Colonic mucosa (tissue), 4 donors: ENCODE results near the gene TMEM198. TPM values are rescaled to one million over a fixed set of nuclear protein-coding genes. Genes with fewer than 3 reads are reported as not detected.

Experiments
- DNase-seq: peaks from one replicate; pipeline ENCODE4 v3.0.0-alpha.2; 2020
- H3K27ac ChIP-seq: fragments of 200-600 bp; one replicate; pipeline ENCODE4 v1.8.0; 2021
- H3K27me3 ChIP-seq: fragments of 200-600 bp; one replicate; pipeline ENCODE4 v1.8.0; 2021
- H3K36me3 ChIP-seq: fragments of 200-600 bp; one replicate; pipeline ENCODE4 v1.8.0; 2021
- H3K4me1 ChIP-seq: fragments of 200-600 bp; one replicate; pipeline ENCODE4 v1.8.0; 2021; ENCODE audit warnings: mild to moderate bottlenecking
- H3K4me3 ChIP-seq: fragments of 200-600 bp; one replicate; pipeline ENCODE4 v1.8.0; 2021
- H3K9ac ChIP-seq, 2 donors: one replicate each; pipeline ENCODE4 v1.7.0; 2013; ENCODE audit warnings: control low read depth in 2 of 2, low read depth in 2 of 2, low read length in 2 of 2
- H3K9me3 ChIP-seq: fragments of 200-600 bp; one replicate; pipeline ENCODE4 v1.8.0; 2021
- CTCF ChIP-seq: fragments of 200-600 bp; IDR thresholded peaks from one replicate; pipeline ENCODE4 v1.8.0; 2022; ENCODE audit warnings: antibody characterized with exemption, mild to moderate bottlenecking
- intact Hi-C: fragments of 100-400 bp; cut with DNase I; formaldehyde crosslinking; loops from one replicate; pipeline ENCODE4 v1.14.1; 2022
- total RNA-seq, 2 donors: library from RNA; stranded (reverse); fragmentation: NEBNext Ultra II Directional in 1 of 2; extraction: Animal tissue kit (Norgen Biotek cat#: 25700) in 1 of 2; gene quantifications; one replicate each; pipeline ENCODE4 v1.2.1, GENCODE V29; 2021
- donor health status: healthy.
- donor health status: DM: no; HTN: no; CAD: no.
- donor health status: DM: no; HTN: no; CAD: no.

Gene TMEM198
- total RNA-seq, 2 donors from 2014 or later: 1.7 to 2.9 TPM

- intact Hi-C loops: no loop called here
- no peak overlapping the region for H3K4me3 ChIP-seq
- H3K27ac ChIP-seq: no peak overlapping the region
- DNase-seq: no peak
- no peaks in the 10 kb centered on the region for H3K36me3 ChIP-seq
- H3K27me3 ChIP-seq: peaks cover 44% of the 10 kb centered on the region
- no peaks in the 10 kb centered on the region for H3K4me1 ChIP-seq
- H3K9ac ChIP-seq: no peak overlapping the region
- no peak for TF ChIP-seq CTCF
- H3K9me3 ChIP-seq: no peaks in the 10 kb centered on the region
Measured at GRCh38 chr2:219510512-219511135, 33.2 kb upstream of the TMEM198 start.

DNA sequence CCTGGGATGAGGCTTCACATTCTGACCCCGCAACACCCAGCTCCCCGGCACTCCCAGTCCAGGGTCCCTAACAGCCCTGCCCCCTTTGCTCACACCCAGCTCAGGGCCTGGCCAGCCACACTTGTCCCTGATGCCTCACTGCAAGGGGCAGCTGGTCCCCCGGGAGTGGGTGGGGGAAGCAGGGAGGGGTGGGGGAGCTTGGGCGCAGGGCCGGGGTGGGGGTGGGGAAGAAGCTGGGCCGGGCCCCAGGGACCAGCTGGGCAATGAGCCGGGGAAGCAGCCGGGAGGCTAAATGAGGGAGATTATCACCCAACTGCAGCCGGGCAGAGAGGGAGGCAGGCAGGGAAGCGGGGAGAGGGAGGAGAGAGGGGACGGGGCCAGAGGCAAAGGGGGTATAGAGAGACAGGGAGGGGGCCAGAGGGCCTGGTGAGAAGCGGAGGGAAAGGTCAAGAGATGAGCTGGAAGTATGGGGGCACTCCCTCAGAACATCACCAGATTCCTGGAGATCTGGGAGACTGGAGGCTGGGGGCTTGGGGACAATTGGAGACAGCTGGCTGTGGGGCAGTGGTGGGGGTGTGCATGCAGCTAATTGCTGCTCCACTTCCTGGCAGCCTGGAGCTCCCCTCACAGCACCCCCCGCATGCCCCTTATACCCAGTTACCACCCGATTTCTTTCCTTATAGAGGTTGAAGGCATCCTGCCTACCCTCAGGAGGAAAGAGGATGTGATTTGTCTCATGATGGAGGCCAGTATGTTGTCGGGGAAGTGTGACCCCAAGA lies 32.1 kb upstream of the TMEM198 start:
- intact Hi-C loops: no loop called here
- DNase-seq: no peak
- Histone ChIP-seq H3K4me1 (no peaks in the 10 kb centered on the region), H3K27me3 (peaks cover 44% of the 10 kb centered on the region), H3K9ac (no peak overlapping the region), H3K36me3 (no peaks in the 10 kb centered on the region), H3K4me3 (no peak overlapping the region), H3K9me3 (no peaks in the 10 kb centered on the region), H3K27ac (no peak overlapping the region)
- no peak for TF ChIP-seq CTCF

DNA sequence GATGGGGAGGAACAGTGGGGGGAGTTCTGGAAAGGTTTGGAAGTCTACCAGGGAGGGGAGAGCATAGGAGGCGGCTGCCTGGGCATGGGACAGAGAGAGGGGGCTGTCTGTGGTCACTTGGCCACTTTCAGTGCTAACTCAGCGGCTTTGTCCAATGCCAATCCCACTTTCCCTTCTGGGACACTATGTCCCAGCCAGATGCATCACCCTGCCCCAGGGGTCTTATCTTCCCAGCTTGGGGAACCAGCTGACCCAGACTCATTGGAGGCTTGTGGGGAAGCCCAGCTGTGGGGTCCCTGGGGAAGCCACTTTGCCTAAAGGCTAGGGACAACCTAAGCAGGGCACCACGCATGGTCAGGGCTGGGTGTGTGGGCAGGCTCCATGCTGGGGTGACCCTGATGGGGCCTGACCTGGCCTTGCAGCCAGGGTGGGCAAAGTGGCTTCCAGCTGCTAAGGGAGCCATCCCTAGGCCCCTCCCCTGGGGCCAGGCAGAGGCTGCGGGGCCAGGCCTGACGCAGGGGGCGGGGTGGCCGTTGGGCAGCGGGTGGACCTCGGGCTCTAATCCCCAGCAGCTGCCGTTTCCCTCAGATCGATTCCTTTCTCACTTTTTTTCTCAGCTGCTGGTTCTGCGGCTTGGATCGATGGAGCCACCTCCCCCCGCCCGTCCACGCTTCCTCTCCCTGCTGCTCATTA lies 31.2 kb upstream of the TMEM198 start:
- H3K27ac ChIP-seq: no peak overlapping the region
- DNase-seq: no peak
- TF ChIP-seq CTCF: no peak
- no peaks in the 10 kb centered on the region for H3K36me3 ChIP-seq
- H3K9me3 ChIP-seq: no peaks in the 10 kb centered on the region
- no peak overlapping the region for H3K9ac ChIP-seq
- peaks cover 44% of the 10 kb centered on the region for H3K27me3 ChIP-seq
- H3K4me3 ChIP-seq: no peak overlapping the region
- H3K4me1 ChIP-seq: no peaks in the 10 kb centered on the region
- intact Hi-C loops: no loop called here

GRCh38 chr2:219513787-219514186 lies 30.0 kb upstream of the TMEM198 start:
- intact Hi-C loops: no loop called here
- Histone ChIP-seq H3K4me1 (no peaks in the 10 kb centered on the region), H3K9ac (no peak overlapping the region), H3K36me3 (no peaks in the 10 kb centered on the region), H3K4me3 (no peak overlapping the region), H3K27me3 (peaks cover 44% of the 10 kb centered on the region), H3K27ac (no peak overlapping the region), H3K9me3 (no peaks in the 10 kb centered on the region)
- TF ChIP-seq CTCF: no peak
- DNase-seq: no peak

DNA sequence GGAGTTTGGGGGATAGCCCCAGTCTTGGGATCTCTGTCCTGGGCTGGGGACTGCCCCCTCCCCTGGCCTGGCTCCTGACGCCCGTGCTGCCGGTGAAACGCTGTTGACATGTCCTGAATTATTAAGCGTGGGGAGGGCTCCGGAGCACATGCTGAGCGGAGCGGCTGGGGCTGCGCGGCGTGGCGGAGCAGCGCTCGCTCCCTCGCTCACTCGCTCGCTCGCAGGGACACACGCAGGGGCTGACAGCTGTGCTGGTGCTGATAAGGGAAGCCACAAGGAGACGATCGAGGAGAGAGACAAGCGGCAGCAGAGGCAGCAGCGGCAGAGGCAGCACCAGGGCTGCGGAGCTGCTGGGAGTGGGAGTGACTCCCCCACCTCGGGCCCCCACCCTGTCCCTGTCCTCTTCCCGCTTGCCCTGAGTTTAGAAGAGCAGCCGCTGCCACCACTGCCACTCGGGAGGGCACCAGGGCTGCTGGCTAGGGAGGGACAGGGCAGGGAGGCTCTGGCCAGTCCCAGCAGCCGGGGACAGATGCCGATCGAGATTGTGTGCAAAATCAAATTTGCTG lies 29.5 kb upstream of the TMEM198 start, which contains the start of gene ASIC4:
TSS of gene ASIC4 (plus strand) at position 287 of the 566 bp plus-strand sequence. CDS start at position 530, 243 bp downstream.
- Histone ChIP-seq H3K27me3 (peaks cover 44% of the 10 kb centered on the region), H3K9me3 (no peaks in the 10 kb centered on the region), H3K27ac (no peak within 1 kb of the TSS), H3K4me3 (no peak within 1 kb of the TSS), H3K9ac (no peak within 1 kb of the TSS), H3K36me3 (no peaks in the 10 kb centered on the region), H3K4me1 (no peaks in the 10 kb centered on the region)
- TF ChIP-seq CTCF: no peak
- intact Hi-C loops: no loop called here
- DNase-seq: no peak
